ENCODE measurements around the gene GPR39.
"Not testable (repeated sequence)": the region's sequence is repeated elsewhere in the genome, so short reads cannot be mapped to it uniquely, and the experiment has no call there.

Gene GPR39

DNA sequence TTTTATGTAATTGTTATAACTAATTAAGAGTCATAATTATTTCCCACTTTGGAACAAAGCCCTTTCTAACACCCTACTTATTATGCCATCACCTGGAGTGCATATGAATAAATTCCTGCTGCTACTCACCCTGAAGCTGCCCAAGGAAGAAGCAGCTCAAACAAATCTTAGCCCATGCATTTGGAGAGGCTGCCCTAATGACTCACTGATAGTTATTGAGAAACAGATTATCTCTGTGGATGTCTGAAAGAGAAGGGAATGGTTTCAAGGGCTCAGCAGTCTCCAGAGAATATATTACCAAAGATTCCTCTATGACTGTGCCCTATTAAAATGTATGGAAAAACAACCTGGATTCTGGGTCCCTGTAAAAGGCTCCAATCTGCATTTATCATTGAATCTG is 81.0 kb downstream of the GPR39 start:
- no peak for DNase-seq (ENCODE audit: low read depth)

DNA sequence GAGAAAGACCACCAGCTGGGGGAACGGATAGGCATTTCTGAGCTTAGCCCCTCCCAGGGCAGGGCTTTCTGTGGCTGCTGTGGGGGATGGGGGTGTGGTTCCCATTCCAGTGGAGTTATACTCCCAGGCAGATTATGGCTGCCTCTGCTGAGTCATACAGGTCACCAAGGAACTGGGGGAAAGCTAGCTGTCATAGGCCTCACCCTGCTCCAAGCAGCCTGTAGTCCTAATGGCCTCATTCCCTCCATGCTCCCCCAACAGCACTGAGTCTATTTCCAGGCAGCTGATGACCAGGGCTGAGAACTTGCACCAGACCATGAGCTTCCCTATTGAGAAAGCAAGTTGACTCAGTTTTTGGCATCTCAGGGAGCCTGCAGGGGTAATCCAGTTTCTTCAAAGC is 87.1 kb downstream of the GPR39 start:
- no peak for DNase-seq (ENCODE audit: low read depth)

GRCh38 chr2:132515010-132515409 is 98.4 kb downstream of the GPR39 start:
- DNase-seq (ENCODE audit: low read depth) = no peak

GRCh38 chr2:132517386-132517785 is 100.8 kb downstream of the GPR39 start:
- no peak for DNase-seq (ENCODE audit: low read depth)

DNA sequence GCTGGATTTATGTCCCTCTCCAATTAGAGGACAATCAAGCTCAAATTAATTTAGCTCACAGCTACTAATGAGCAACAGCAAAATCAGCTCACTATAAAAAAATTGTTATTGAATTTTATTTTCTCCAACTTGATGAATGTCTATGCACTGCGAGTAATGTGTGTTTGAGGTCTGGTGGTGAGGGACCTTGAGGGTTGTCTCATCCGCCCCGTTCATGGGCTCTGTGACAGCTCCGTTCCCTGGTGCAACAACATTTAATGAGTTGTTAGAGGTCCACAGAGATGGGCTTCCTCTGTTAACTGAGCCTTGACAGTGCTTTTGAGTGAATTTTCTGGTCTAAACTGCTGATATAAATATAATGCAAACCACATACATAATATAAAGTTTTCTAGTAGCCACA is 101.7 kb downstream of the GPR39 start:
- DNase-seq (ENCODE audit: low read depth) = no peak

GRCh38 chr2:132519566-132519965 is 103.0 kb downstream of the GPR39 start:
- DNase-seq (ENCODE audit: low read depth) = no peak

GRCh38 chr2:132521341-132521740 is 104.7 kb downstream of the GPR39 start:
- DNase-seq (ENCODE audit: low read depth) = no peak

DNA sequence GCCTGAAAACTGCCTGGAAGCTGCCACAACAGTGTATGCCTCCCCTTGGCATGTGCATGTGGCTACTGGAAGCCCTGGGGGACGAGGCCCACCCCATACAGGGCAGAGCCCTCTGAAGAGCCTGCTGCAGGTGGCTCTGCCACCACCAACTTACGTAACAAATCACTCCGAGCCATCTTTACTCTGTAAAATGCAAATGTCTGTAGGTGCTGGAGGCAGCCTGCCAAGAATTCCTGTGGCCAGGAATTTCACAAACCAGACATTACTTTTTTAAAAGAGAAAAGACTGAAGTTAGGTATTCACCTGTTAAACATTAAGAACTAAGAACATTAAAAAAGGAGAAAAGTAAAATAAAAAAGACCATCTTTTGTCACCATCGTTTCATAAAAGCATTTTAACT is 106.3 kb downstream of the GPR39 start:
- DNase-seq (ENCODE audit: low read depth) = no peak

DNA sequence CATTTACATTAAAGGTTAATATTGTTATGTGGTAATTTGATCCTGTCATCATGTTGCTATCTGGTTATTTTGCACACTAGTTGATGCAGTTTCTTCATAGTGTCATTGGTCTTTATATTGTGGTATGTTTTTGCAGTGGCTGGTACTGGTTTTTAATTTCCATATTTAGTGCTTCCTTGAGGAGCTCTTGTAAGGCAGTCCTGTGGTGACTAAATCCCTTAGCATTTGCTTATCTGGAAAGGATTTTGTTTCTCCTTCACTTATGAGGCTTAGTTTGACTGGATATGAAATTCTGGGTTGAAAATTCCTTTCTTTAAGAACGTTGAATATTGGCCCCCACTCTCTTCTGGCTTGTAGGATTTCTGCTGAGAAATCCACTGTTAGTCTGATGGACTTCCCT is 120.5 kb downstream of the GPR39 start:
- DNase-seq (ENCODE audit: low read depth) = not testable (repeated sequence)

DNA sequence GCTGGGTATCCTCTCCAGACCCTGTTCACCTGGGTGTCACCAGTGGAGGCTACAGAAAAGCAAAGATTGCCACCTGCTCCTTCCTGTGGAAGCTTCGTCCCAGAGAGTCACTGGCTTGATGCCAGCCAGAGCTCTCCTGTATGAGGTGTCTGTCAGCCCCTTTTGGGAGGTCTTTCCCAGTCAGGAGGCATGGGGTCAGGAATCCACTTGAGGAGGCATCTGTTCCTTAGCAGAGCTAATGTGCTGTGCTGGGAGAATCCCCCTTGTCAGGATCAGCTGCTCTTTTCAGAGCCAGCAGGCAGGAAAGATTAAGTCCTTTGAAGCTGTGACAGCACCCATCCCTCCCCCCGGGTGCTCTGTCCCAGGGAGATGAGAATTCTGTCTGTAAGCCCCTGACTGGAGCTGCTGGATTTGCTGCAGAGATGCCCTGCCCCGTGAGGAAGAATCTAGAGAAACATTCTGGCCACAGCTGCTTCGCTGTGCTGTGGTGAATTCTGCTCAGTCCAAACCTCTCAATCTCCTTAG is 121.8 kb downstream of the GPR39 start:
- no peak for DNase-seq (ENCODE audit: low read depth)

- DNase-seq (ENCODE audit: low read depth) = no peak
Measured at GRCh38 chr2:132540166-132540565, 123.6 kb downstream of the GPR39 start.

GRCh38 chr2:132542953-132543569 is 126.5 kb downstream of the GPR39 start:
- DNase-seq (ENCODE audit: low read depth) = no peak

GRCh38 chr2:132544006-132544630 is 127.5 kb downstream of the GPR39 start:
- DNase-seq (ENCODE audit: low read depth) = no peak

DNA sequence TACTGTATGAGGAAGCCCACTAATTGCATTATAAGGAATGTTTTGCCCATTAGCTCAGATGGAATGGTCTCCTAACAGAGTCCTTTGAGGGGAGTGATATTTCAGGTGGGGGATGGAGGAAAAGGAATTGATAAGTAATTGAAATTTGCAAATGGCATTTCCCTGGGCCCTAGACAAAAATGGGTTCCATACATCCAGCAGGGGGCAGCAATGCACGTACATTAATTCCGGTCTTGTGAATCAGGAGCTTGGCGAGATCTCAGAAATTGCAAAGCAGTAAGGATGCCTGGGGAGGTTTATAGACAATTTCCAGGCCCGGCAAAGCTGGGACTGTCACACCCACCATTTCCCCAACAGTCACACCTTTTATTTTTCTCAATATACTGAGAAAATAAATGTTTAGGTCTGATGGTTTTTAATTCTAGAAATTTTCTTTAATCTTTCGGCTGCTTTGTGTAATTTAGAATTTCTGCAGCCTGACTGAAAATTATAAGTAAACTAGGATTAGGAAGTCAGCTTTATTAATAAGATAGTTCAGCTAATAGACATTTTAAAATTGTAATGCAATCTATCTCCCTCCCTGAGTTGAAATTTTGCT is 130.6 kb downstream of the GPR39 start:
- DNase-seq (ENCODE audit: low read depth) = peak; percentile 6

- no peak for DNase-seq (ENCODE audit: low read depth)
Measured at GRCh38 chr2:132549935-132550670, 133.5 kb downstream of the GPR39 start.

DNA sequence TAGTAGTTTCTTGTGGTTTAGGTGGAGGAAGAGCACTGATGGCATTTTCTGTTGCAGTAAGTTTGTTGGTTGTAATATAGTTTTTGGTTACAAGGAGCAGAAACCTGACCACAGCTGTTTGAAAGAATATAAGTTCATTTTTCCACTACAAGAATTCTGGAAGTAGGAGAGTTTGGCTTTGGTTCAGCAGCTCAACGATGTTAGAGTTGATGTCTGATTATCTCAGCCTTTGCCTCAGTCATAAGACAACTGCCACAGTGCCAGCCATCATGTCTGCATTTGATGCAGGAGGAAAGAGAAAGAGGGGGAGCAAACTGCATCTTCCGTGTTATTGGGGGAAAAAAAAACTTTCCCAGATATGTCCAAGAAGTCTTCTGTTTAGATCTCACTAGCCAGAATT is 134.3 kb downstream of the GPR39 start:
- DNase-seq (ENCODE audit: low read depth) = no peak

- no peak for DNase-seq (ENCODE audit: low read depth)
Measured at GRCh38 chr2:132557694-132558093, 141.1 kb downstream of the GPR39 start.

DNA sequence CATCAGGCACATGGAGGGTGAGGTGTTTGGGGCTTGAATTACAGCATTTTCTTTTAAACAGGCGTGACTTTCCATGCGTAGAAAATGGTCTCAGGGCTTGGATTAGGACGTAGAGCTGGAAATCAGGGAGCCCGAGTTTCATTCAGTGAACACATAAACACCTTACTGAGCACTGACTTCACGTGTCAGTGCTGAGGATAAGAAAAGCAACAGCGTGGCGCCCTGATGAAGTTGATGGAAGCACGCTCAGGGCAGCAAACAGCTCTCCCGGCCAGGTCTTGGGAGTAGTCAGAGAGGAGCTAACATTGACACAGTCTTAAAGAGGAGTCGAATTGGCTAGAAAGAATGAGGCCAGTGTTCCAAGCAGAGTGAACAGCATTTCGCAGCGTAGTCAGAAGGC is 142.7 kb downstream of the GPR39 start:
- no peak for DNase-seq (ENCODE audit: low read depth)

DNA sequence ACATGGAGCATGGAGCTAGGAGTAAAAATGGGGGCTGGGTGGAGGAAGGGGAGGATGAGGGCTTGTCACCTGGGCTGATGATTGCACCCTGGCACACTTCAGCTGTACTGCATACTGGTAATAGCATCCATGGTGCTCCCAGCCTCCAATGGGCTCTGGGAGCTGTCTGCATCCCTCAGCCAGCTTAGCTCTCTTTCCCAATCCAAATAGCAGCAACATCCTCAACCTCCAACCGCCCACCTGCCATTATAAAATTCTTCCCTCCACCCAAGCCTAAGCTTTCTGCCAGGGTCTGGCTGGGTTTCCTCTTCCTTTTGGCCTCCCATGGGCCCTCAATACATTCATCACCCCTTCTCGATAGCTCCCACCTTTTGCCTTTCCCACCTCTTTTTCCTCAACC is 143.3 kb downstream of the GPR39 start:
- DNase-seq (ENCODE audit: low read depth) = no peak

DNA sequence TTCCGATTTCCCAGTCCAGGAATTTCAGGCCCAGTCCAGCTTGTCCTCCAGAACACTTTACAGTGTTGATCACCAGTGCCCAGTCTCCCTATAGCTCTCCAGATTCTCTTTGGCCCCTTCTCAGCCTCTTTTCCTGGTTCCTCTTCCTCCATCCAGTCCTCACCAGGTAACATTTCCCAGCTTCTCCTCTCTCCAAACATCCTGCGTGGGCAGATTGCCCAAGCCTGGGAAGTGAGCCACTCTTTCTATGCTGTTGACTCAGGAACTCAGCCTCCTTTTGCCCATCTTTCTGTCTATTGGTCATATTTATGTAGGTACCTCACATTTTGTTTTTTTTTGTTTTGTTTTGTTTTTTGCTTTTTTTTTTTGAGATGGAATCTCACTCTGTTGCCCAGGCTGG is 144.0 kb downstream of the GPR39 start:
- no peak for DNase-seq (ENCODE audit: low read depth)

DNA sequence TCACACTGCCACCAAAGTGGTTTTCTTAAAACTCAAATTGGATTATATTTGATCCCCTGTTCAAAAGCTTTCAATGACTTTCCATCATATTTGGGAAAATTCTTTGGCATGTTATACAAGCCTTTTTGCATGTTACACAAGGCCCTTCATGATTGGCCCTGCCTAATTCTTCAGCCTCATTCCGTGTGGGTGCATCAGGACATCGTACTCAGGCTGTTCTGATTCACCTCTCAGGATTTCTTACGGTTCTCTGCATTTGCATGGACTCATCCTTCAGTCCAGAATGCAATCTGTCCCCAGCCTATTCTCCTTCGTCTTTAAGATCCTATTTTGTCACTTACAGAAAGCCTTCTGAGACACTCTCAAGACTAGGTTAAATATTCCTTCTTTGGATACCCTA is 145.6 kb downstream of the GPR39 start:
- DNase-seq (ENCODE audit: low read depth) = no peak

- DNase-seq (ENCODE audit: low read depth) = no peak
Measured at GRCh38 chr2:132564065-132564464, 147.5 kb downstream of the GPR39 start.

DNA sequence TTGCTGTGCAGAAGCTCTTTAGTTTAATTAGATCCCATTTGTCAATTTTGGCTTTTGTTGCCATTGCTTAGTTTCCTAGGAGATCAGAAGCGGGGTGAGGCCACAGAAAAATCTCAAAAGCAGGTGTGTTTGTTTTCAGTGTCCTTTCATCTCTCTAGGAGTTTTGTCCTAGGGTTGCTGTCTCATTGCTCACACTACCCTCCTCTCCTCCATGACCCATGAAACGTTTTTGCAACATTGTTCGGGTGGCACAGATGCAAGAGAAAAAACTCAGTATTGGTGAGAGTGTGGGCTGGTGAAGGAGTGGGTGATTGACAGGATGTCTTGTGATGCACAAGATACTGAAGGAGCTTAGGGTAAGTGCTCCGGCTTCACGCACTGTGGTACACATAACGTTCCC is 149.8 kb downstream of the GPR39 start:
- DNase-seq (ENCODE audit: low read depth) = no peak
